Head of caudate nucleus (tissue), 42 donors: ENCODE results near the gene USP37.

ENCODE experiments used
- DNase-seq, 42 donors: peaks; one replicate each; pipeline versions ENCODE4 v3.0.0 to v3.0.0-alpha.2; 2020 to 2021; ENCODE audit warnings: mixed read lengths in 7 of 42
- intact Hi-C: fragments of 100-400 bp; cut with DNase I; formaldehyde crosslinking; loops from one replicate; pipeline ENCODE4 v1.15.0; 2022

USP37 gene

GRCh38 chr2:218444692-218445357 is 123.3 kb downstream of the USP37 start:
- no peak for DNase-seq

DNA sequence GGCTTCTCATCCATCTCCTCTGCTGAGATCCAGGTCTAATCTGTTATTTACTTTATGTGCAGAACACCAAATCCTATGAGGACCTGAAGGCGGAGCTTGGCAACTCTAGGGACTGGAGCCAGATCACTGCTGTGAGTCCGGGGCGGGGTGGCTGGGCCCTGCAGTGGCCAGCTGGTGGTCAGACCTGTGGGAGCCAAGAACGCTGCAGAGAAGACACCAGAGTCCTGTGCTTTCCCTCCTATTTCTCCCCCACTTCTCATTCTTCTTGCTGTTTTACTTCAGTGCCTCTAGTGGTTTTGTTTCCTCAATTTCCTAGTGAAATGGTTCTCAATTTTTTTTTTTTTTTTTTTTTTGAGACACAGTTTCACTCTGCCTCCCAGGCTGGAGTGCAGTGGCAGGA is 129.6 kb downstream of the USP37 start:
- intact Hi-C loops, result no loop called here
- DNase-seq, result no peak

More at GRCh38 chr2:218444692-218445357, 123.3 kb downstream of the USP37 start:
- intact Hi-C loops, result no loop called here

- DNase-seq, result no peak
- intact Hi-C loops, result no loop called here
Measured at GRCh38 chr2:218437969-218438368, 130.2 kb downstream of the USP37 start.

DNA sequence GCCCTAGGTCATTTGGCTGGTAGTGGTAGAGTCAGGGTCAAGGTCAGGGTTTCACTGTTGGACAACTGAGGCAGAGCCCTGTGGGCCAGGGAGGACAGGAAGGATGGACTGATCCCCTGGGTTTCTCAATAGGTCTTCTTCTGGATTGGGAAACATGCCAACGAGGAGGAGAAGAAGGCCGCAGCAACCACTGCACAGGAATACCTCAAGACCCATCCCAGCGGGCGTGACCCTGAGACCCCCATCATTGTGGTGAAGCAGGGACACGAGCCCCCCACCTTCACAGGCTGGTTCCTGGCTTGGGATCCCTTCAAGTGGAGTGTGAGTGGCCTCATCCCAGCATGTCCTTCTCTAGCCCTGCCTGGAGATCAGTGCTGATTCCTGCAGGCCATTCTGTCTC is 131.2 kb downstream of the USP37 start:
- intact Hi-C loops, result no loop called here
- DNase-seq, result no peak

DNA sequence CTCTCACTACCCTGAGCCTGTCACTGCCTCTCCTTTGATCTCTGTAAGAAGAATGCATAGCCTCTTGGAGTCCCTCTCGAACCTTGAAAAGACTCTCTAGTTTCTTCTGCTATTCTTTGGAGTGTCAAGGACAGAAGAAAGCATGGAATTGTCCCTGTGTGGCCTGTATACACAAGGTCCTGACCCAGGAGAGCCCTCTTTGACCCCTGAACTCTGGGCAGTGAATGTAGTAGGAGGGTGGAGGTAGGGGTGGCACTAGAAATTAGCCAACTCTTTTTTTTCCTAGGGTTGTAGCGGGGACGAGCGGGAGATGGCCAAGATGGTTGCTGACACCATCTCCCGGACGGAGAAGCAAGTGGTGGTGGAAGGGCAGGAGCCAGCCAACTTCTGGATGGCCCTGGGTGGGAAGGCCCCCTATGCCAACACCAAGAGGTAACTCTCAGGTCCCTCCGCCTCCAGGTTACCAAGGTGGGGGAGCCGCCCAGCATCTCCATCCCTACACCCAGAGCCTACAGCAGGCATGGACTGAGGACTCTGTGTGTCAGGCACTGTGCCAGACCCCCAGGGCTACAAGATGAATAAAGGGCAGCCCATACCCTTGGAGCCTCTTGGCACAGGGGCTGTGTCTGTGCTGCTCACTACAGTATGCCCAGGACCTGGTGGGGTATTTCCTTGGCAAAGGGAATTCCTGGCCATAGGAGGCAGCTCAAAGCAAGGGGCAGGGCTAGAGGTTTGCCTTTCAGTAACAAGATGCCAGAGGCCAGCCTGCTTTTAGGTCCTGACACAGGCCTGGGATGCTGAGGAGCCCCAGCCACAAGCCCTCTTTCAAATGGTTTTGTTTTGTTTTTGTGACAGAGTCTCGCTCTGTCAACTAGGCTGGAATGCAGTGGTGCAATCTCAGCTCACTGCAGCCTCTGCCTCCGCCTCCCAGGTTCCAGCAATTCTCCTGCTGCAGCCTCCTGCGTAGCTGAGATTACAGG is 132.9 kb downstream of the USP37 start:
- no peak for DNase-seq
- intact Hi-C loops, result no loop called here

DNA sequence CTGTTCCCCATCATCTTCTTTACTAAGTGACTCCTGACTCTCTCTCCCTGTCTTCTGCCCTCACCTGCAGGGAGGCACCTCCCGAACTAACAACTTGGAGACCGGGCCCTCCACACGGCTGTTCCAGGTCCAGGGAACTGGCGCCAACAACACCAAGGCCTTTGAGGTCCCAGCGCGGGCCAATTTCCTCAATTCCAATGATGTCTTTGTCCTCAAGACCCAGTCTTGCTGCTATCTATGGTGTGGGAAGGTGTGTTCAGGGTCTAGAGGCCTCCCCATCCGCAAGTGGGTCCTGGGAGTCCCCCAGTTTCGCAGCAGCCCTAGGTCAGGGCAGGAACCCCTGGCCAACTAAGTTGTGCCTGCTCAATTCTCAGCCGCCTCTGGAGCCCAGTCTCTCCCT is 133.7 kb downstream of the USP37 start:
- intact Hi-C loops, result no loop called here
- no peak for DNase-seq

- intact Hi-C loops, result no loop called here
- DNase-seq, result no peak
Measured at GRCh38 chr2:218432676-218433365, 135.3 kb downstream of the USP37 start.

- DNase-seq, result no peak
- intact Hi-C loops, result no loop called here
Measured at GRCh38 chr2:218431878-218432277, 136.3 kb downstream of the USP37 start.

GRCh38 chr2:218430721-218431120 is 137.4 kb downstream of the USP37 start:
- intact Hi-C loops, result no loop called here
- no peak for DNase-seq

- intact Hi-C loops, result no loop called here
- DNase-seq, result no peak
Measured at GRCh38 chr2:218429911-218430692, 138.0 kb downstream of the USP37 start.

DNA sequence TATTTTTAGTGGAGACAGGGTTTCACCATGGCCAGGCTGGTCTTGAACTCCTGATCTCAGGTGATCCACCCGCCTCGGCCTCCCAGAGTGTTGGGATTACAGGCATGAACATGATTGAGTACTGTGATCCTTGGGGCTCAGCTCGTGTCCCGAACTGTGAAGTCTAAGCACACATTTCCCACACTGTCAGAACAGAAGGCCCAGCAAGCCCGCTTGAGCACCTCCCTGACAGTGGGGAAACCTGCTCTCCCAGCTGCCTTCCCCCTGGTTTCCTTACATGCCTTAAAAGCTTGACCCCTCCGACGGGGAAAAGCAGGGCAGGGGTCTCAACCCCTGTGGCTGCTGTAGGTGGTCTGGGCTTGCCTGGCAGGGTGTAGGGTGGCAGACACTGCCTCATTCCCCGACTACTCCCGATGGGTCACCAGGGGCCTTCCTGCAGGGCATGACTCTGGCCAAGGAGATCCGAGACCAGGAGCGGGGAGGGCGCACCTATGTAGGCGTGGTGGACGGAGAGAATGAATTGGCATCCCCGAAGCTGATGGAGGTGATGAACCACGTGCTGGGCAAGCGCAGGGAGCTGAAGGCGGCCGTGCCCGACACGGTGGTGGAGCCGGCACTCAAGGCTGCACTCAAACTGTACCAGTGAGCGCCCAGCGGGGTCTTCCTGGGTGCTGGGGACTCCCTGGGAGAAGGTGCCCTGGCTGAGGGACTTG is 139.1 kb downstream of the USP37 start:
- intact Hi-C loops, result no loop called here
- no peak for DNase-seq

DNA sequence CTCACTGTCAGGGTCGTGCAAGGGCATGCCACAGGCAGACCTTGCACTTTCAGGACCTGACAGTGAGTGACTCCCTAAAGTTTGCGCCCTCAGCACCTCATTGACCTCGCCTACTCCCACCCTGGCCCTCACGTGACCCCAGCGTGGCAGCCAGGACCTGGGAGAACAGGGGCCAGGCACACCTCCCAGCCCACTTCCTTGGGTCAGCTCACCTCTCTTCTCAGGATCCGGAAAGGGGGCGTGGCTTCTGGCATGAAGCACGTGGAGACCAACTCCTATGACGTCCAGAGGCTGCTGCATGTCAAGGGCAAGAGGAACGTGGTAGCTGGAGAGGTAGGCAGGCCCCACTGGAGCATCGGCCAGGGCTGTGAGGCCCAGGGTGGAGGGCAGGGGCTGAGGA is 140.4 kb downstream of the USP37 start:
- intact Hi-C loops, result no loop called here
- no peak for DNase-seq

- intact Hi-C loops, result no loop called here
- DNase-seq, result no peak
Measured at GRCh38 chr2:218425531-218425930, 142.6 kb downstream of the USP37 start.

GRCh38 chr2:218423584-218423983 is 144.6 kb downstream of the USP37 start:
- intact Hi-C loops, result no loop called here
- no peak for DNase-seq

- intact Hi-C loops, result no loop called here
- DNase-seq, result no peak
Measured at GRCh38 chr2:218422403-218423086, 145.6 kb downstream of the USP37 start.

DNA sequence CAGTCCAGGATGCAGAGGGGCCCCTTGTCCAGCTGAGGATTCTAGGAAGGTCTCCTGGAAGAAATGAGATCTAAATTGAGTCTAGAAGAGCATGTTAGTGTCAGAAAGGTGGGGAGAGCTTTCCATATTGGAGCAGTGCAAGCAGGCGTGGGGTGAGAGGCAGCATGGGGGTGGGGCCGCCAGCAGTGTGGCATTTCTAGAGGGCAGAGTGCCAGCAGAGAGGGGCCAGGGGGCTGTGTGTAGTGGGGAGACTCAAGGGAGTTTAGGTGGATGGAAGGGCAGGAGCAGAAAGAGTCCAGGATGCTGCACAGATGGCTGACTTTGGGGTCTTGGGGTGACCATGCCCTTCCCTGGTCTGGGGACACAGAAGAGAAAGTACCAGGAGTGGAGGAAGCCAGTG is 147.1 kb downstream of the USP37 start:
- intact Hi-C loops, result no loop called here

GRCh38 chr2:218419630-218420216 is 148.4 kb downstream of the USP37 start:
- DNase-seq, result no peak
- intact Hi-C loops, result loop anchor here (10.0 kb wide), 1 partner anchor 425 kb away; no protein-coding TSS in a partner anchor

More for the DNA sequence above, 147.1 kb downstream of the USP37 start:
- no peak for DNase-seq
